ENCODE results near the gene IL18R1. TPM values are rescaled to one million over a fixed set of nuclear protein-coding genes. Genes with fewer than 3 reads are reported as not detected.

The IL18R1 gene
- total RNA-seq, 3 donors from 2014 or later: 7.0 to 7.7 (median 7.2) TPM

GRCh38 chr2:102434655-102435381 lies 79.2 kb downstream of the IL18R1 start:
- no peaks in the 10 kb centered on the region for H3K36me3 ChIP-seq
- no peaks in the 10 kb centered on the region for H3K27me3 ChIP-seq
- no peak overlapping the region for H3K4me3 ChIP-seq
- intact Hi-C loops (cut with DNase I; ENCODE audit: low total_unique reads): no loop called here
- H3K27ac ChIP-seq: no peak overlapping the region
- no peak for DNase-seq (ENCODE audit: low spot score in 2 of 2)
- no peaks in the 10 kb centered on the region for H3K4me1 ChIP-seq
- no peak for TF ChIP-seq POLR2AphosphoS5 (IDR thresholded peaks at IDR 0.05)
- no peak for TF ChIP-seq POLR2A (IDR thresholded peaks at IDR 0.05)
- no peak for TF ChIP-seq CTCF (IDR thresholded peaks at IDR 0.05)
- no peaks in the 10 kb centered on the region for H3K9me3 ChIP-seq

GRCh38 chr2:102435741-102436140 lies 80.1 kb downstream of the IL18R1 start:
- TF ChIP-seq POLR2AphosphoS5 (IDR thresholded peaks at IDR 0.05) (no peak), POLR2A (IDR thresholded peaks at IDR 0.05) (no peak), CTCF (IDR thresholded peaks at IDR 0.05) (no peak)
- H3K36me3 ChIP-seq: no peaks in the 10 kb centered on the region
- DNase-seq (ENCODE audit: low spot score in 2 of 2): no peak
- H3K9me3 ChIP-seq: no peaks in the 10 kb centered on the region
- H3K4me1 ChIP-seq: no peaks in the 10 kb centered on the region
- intact Hi-C loops (cut with DNase I; ENCODE audit: low total_unique reads): no loop called here
- no peak overlapping the region for H3K4me3 ChIP-seq
- no peak overlapping the region for H3K27ac ChIP-seq
- no peaks in the 10 kb centered on the region for H3K27me3 ChIP-seq

- Histone ChIP-seq H3K4me3 (no peak overlapping the region), H3K27ac (no peak overlapping the region), H3K9me3 (no peaks in the 10 kb centered on the region), H3K4me1 (no peaks in the 10 kb centered on the region), H3K36me3 (no peaks in the 10 kb centered on the region), H3K27me3 (no peaks in the 10 kb centered on the region)
- TF ChIP-seq CTCF (IDR thresholded peaks at IDR 0.05) (no peak), POLR2A (IDR thresholded peaks at IDR 0.05) (no peak), POLR2AphosphoS5 (IDR thresholded peaks at IDR 0.05) (no peak)
- no peak for DNase-seq (ENCODE audit: low spot score in 2 of 2)
- intact Hi-C loops (cut with DNase I; ENCODE audit: low total_unique reads): no loop called here
These were observed 80.7 kb downstream of the IL18R1 start for GRCh38 chr2:102436323-102436722.

- Histone ChIP-seq H3K9me3 (no peaks in the 10 kb centered on the region), H3K4me1 (no peaks in the 10 kb centered on the region), H3K36me3 (no peaks in the 10 kb centered on the region), H3K27me3 (no peaks in the 10 kb centered on the region), H3K27ac (no peak overlapping the region), H3K4me3 (no peak overlapping the region)
- TF ChIP-seq POLR2AphosphoS5 (IDR thresholded peaks at IDR 0.05) (no peak), POLR2A (IDR thresholded peaks at IDR 0.05) (no peak), CTCF (IDR thresholded peaks at IDR 0.05) (no peak)
- intact Hi-C loops (cut with DNase I; ENCODE audit: low total_unique reads): no loop called here
- no peak for DNase-seq (ENCODE audit: low spot score in 2 of 2)
These were observed 81.5 kb downstream of the IL18R1 start for GRCh38 chr2:102437122-102437521.

- no peaks in the 10 kb centered on the region for H3K4me1 ChIP-seq
- no peaks in the 10 kb centered on the region for H3K9me3 ChIP-seq
- no peak overlapping the region for H3K27ac ChIP-seq
- TF ChIP-seq POLR2AphosphoS5 (IDR thresholded peaks at IDR 0.05) (no peak), POLR2A (IDR thresholded peaks at IDR 0.05) (no peak), CTCF (IDR thresholded peaks at IDR 0.05) (no peak)
- no peak for DNase-seq (ENCODE audit: low spot score in 2 of 2)
- intact Hi-C loops (cut with DNase I; ENCODE audit: low total_unique reads): no loop called here
- H3K27me3 ChIP-seq: no peaks in the 10 kb centered on the region
- H3K4me3 ChIP-seq: no peak overlapping the region
- H3K36me3 ChIP-seq: no peaks in the 10 kb centered on the region
These were observed 82.5 kb downstream of the IL18R1 start for GRCh38 chr2:102438111-102438510.
